Adipocyte (in vitro differentiated cells): ENCODE data around the gene STIM1.

Experiments
- DNase-seq: peaks from one replicate; pipeline ENCODE4 v3.0.0-alpha.2; 2015; ENCODE audit warnings: low read depth
- H3K27me3 ChIP-seq: replicated peaks from 2 replicates; pipeline ENCODE4 v1.7.0; 2013; ENCODE audit warnings: mild to moderate bottlenecking, low read length, moderate library complexity; ENCODE audit not compliant: control insufficient read depth, insufficient read depth
- H3K36me3 ChIP-seq: 2 replicates; pipeline ENCODE4 v1.7.0; 2013; ENCODE audit warnings: low read length, mild to moderate bottlenecking, moderate library complexity; ENCODE audit not compliant: control insufficient read depth, insufficient read depth, severe bottlenecking
- H3K4me1 ChIP-seq: 2 replicates; pipeline ENCODE4 v1.7.0; 2013; ENCODE audit warnings: mild to moderate bottlenecking, low read length, moderate library complexity; ENCODE audit not compliant: control insufficient read depth, insufficient read depth
- H3K4me3 ChIP-seq: 2 replicates; pipeline ENCODE4 v1.7.0; 2013; ENCODE audit warnings: mild to moderate bottlenecking, low read length, moderate library complexity
- H3K9ac ChIP-seq: 2 replicates; pipeline ENCODE4 v1.7.0; 2013; ENCODE audit warnings: mild to moderate bottlenecking, low read length, moderate library complexity
- H3K9me3 ChIP-seq: 2 replicates; pipeline ENCODE4 v1.7.0; 2013; ENCODE audit warnings: mild to moderate bottlenecking, low read length, moderate library complexity; ENCODE audit not compliant: control insufficient read depth

STIM1 gene

GRCh38 chr11:3942160-3942955 is 86.9 kb downstream of the STIM1 start:
- no peaks in the 10 kb centered on the region for H3K9me3 ChIP-seq
- H3K36me3 ChIP-seq = no peaks in the 10 kb centered on the region
- H3K4me3 ChIP-seq = peak overlapping the region; percentile 17
- no peaks in the 10 kb centered on the region for H3K27me3 ChIP-seq
- no peak for DNase-seq
- H3K9ac ChIP-seq = peak overlapping the region; percentile 20
- peaks cover 78% of the 10 kb centered on the region for H3K4me1 ChIP-seq

- H3K36me3 ChIP-seq = no peaks in the 10 kb centered on the region
- peak overlapping the region; percentile 17 for H3K4me3 ChIP-seq
- H3K27me3 ChIP-seq = no peaks in the 10 kb centered on the region
- peak overlapping the region; percentile 80 for H3K9ac ChIP-seq
- peak; percentile 31 for DNase-seq
- H3K4me1 ChIP-seq = peaks cover 83% of the 10 kb centered on the region
- H3K9me3 ChIP-seq = no peaks in the 10 kb centered on the region
Observed at GRCh38 chr11:3942956-3943497, 87.6 kb downstream of the STIM1 start.

- Histone ChIP-seq H3K9ac (peak overlapping the region; percentile 80), H3K9me3 (no peaks in the 10 kb centered on the region)
Observed at GRCh38 chr11:3944198-3944597, 88.7 kb downstream of the STIM1 start.

DNA sequence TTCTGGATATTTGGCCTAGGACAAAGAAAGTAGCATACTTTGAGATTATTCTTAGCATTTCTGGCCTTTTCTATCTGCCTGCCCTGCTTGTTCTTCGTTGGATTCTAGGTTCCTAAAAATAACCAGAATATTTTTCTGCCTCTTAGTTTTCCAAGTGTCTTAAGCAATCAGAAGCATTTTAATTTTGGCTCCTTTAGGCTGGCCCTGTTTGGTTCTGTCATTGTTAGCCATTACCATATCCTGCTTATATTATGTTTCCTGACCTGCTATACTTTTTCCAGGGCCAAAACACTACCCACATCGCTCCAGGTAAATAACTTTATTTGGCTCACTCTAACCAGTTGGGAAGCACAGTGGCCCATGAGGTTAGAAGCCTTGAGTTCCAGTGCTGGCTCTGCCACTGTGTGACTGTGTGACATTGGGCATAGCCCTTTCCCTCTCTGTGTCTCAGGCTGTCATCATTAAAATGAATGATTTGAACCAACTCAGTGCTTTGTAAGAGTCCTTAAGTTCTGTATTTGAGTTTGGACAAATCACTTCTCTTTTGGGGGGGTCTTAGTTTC is 91.1 kb downstream of the STIM1 start:
- peak overlapping the region; percentile 55 for H3K4me3 ChIP-seq
- H3K4me1 ChIP-seq = peaks cover 59% of the 10 kb centered on the region
- H3K9me3 ChIP-seq = no peaks in the 10 kb centered on the region
- H3K36me3 ChIP-seq = no peaks in the 10 kb centered on the region
- no peaks in the 10 kb centered on the region for H3K27me3 ChIP-seq
- no peak for DNase-seq
- peak overlapping the region; percentile 71 for H3K9ac ChIP-seq

More at GRCh38 chr11:3944198-3944597, 88.7 kb downstream of the STIM1 start:
- H3K36me3 ChIP-seq = no peaks in the 10 kb centered on the region
- H3K27me3 ChIP-seq = no peaks in the 10 kb centered on the region
- H3K4me1 ChIP-seq = peaks cover 73% of the 10 kb centered on the region
- H3K4me3 ChIP-seq = peak overlapping the region; percentile 57
- peak; percentile 67 for DNase-seq

DNA sequence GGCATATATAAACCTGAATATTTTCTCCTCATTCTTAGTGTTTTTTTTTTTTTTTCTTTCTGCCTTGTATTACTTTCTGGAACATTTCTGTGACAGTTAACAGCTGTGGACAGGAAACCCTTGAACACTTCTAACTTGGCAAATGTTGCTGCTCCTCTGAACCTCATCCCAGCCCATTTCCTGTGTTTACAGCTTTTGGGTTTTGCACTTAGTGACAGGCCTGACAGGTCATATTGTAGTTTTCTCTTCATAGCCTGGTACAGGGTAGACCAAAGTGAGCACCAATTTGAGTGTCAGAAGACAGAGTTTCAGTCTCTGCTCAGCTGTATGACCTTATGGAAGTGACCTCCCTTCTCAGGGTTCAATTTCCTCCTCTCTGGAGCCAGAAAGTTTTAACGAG is 91.6 kb downstream of the STIM1 start:
- Histone ChIP-seq H3K27me3 (no peaks in the 10 kb centered on the region), H3K4me3 (no peak overlapping the region), H3K4me1 (peaks cover 64% of the 10 kb centered on the region), H3K9me3 (no peaks in the 10 kb centered on the region), H3K9ac (peak overlapping the region; percentile 71), H3K36me3 (no peaks in the 10 kb centered on the region)
- peak; percentile 55 for DNase-seq

GRCh38 chr11:3949125-3949524 is 93.7 kb downstream of the STIM1 start:
- Histone ChIP-seq H3K4me3 (no peak overlapping the region), H3K36me3 (no peaks in the 10 kb centered on the region), H3K27me3 (no peaks in the 10 kb centered on the region), H3K9me3 (no peaks in the 10 kb centered on the region), H3K9ac (no peak overlapping the region), H3K4me1 (peaks cover 55% of the 10 kb centered on the region)
- no peak for DNase-seq

- no peak overlapping the region for H3K9ac ChIP-seq
- no peaks in the 10 kb centered on the region for H3K36me3 ChIP-seq
- no peaks in the 10 kb centered on the region for H3K9me3 ChIP-seq
- peaks cover 40% of the 10 kb centered on the region for H3K4me1 ChIP-seq
- peak; percentile 79 for DNase-seq
- H3K27me3 ChIP-seq = no peaks in the 10 kb centered on the region
- no peak overlapping the region for H3K4me3 ChIP-seq
Observed at GRCh38 chr11:3950996-3951660, 95.7 kb downstream of the STIM1 start.

GRCh38 chr11:3952715-3953114 is 97.3 kb downstream of the STIM1 start:
- Histone ChIP-seq H3K9me3 (no peaks in the 10 kb centered on the region), H3K9ac (no peak overlapping the region), H3K4me3 (no peak overlapping the region), H3K4me1 (peaks cover 24% of the 10 kb centered on the region), H3K27me3 (no peaks in the 10 kb centered on the region), H3K36me3 (no peaks in the 10 kb centered on the region)
- no peak for DNase-seq

DNA sequence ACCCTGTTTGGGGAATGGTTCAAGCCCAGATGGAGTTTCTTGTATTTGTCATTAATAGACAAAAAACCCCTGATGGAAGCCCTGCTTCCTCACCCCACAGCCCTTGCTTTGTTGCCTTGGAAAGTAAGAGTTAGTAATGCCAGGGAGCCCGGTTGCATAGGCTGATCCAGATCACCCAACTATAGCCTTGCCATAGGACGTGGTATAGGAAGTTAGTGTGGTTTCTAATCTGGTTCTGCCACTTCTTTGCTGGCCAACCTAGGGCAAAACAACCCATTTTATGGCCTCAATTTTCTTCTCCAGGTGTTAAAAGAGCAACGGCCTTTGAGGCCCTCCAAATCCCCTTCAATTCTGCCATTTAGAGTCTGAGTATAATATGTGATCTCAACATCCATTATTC is 97.9 kb downstream of the STIM1 start:
- H3K36me3 ChIP-seq = no peaks in the 10 kb centered on the region
- H3K9me3 ChIP-seq = no peaks in the 10 kb centered on the region
- no peak for DNase-seq
- H3K4me3 ChIP-seq = no peak overlapping the region
- H3K9ac ChIP-seq = no peak overlapping the region
- H3K4me1 ChIP-seq = peaks cover 26% of the 10 kb centered on the region
- H3K27me3 ChIP-seq = no peaks in the 10 kb centered on the region

DNA sequence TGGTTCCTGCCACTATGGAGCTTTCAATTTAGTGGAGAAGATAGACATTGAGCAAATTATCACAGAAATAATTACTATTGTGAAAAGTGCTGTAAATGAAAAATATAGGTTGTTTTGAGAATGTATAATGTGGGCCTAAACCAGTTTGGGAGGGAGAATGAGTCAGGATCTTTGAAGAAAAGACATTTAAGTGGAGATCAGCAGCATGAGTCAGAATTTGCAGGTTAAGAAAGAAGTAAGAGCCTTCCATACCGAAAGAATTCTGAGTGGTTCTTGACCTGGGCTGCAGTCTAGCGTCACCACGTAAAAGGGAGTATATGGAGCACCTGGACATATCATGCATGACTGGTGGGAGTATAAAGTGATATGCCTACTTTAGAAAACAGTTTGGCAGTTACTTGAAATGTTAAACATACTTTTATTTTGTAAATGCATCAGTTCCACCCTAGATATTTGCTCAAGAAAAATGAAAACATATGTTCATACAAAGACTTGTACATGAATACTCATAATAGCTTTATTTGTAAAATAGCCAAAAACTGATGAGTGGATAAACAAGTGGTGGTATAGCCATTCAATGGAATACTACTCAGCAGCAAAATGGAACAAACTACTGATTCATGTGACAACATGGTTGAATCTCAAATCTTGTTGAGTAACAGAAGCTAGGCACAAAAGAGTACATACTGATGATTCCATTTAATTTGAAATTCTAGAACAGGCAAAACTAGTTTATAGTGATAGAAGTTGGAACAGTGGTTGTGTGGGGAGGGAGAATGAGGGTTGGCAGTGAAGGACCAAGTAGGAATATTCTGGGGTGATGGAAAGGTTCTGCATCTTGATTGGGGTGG is 99.2 kb downstream of the STIM1 start:
- Histone ChIP-seq H3K4me3 (no peak overlapping the region), H3K9me3 (no peaks in the 10 kb centered on the region), H3K9ac (no peak overlapping the region), H3K36me3 (no peaks in the 10 kb centered on the region), H3K27me3 (no peaks in the 10 kb centered on the region), H3K4me1 (peaks cover 40% of the 10 kb centered on the region)
- no peak for DNase-seq
